ENCODE results near the gene TBC1D5.

DNA sequence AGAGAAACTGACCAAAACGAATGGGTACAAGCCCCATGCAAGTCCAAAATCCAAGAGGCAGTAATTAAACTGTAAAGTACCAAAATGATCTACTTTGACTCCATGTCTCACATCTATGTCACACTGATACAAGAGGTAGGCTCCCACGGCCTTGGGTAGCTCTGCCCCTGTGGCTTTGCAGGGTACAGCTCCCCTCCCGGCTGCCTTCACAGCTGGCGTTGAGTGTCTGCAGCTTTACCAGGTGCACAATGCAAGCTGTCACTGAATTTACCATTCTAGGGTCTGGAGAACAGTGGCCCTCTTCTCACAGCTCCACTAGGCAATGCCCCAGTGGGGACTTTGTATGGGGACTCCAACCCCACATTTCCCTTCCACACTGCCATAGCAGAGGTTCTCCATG is 308.6 kb downstream of the TBC1D5 start:
- TF ChIP-seq, protein P1, sequence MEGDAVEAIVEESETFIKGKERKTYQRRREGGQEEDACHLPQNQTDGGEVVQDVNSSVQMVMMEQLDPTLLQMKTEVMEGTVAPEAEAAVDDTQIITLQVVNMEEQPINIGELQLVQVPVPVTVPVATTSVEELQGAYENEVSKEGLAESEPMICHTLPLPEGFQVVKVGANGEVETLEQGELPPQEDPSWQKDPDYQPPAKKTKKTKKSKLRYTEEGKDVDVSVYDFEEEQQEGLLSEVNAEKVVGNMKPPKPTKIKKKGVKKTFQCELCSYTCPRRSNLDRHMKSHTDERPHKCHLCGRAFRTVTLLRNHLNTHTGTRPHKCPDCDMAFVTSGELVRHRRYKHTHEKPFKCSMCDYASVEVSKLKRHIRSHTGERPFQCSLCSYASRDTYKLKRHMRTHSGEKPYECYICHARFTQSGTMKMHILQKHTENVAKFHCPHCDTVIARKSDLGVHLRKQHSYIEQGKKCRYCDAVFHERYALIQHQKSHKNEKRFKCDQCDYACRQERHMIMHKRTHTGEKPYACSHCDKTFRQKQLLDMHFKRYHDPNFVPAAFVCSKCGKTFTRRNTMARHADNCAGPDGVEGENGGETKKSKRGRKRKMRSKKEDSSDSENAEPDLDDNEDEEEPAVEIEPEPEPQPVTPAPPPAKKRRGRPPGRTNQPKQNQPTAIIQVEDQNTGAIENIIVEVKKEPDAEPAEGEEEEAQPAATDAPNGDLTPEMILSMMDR (IDR thresholded peaks at IDR 0.05), result no peak
- TF ChIP-seq POLR2A (IDR thresholded peaks at IDR 0.05), result no peak
